GM21367 (cell line): Measurements from ENCODE around the gene ASB6.
"Not testable (repeated sequence)": the region's sequence is repeated elsewhere in the genome, so short reads cannot be mapped to it uniquely, and the experiment has no call there.

Experiments
- ATAC-seq: cut with Tn5 transposase; IDR thresholded peaks from one replicate; pipeline ENCODE4 v1.9.1; 2021; ENCODE audit not compliant: unreplicated experiment

ASB6 gene

DNA sequence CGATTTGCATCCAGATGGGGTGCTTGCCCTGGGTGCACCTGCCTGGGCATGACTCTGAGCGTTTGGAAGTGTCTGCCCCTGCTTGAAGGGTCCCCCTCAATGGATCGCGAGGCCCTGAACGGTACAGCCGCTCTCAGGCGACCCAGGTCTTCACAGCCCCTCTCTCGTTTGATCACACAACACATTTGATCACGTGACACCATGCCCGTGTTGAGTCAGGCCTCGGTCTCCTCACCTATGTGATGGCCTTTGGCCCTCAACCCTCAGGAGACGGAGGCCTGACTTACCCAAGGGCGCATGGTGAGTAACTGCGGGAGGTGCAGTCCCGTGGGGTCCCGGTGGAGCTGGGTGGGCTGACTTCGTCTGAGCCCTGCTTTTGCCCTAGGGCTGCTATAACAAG, 3.0 kb upstream of the ASB6 start:
- ATAC-seq, result no peak

DNA sequence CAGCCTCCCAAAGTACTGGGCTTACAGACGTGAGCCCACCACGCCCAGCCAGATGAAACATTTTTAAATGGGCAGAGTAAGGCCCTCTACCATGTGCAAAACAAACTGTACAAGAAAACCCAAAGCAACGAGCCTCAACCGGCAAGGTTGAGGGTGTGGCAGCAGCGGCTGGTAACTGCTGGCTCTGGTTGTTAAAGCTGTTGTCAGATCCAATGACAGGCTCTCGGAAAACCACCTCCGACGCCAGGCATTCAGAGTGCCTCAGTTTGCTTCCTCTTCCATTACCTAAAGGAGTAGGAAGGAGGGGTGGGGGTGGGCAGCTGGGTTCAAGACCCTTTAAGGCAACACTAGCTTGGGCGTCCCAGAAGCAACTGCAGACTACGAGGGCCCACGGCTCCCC, 2.4 kb upstream of the ASB6 start:
- ATAC-seq, result no peak

DNA sequence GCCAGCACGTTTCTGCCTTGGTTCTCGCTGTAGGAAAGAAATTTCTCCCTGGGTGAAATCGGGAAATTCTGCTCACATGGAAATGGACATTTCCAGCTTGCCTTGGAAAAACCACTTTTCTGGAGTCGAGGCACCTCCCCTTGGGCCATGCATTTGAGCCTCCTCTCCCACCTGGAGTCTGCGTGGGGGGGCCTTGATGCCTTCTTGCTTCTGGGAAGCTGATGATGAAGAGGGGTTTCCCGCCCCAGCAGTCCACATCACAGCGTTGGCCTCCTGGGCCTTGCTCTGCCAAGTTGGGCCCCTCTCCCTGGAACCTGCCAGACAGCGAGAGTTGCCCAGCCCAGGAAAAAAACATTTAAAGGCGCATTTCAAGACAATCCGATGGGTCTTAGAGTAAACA, 1.8 kb upstream of the ASB6 start:
- ATAC-seq, result no peak

DNA sequence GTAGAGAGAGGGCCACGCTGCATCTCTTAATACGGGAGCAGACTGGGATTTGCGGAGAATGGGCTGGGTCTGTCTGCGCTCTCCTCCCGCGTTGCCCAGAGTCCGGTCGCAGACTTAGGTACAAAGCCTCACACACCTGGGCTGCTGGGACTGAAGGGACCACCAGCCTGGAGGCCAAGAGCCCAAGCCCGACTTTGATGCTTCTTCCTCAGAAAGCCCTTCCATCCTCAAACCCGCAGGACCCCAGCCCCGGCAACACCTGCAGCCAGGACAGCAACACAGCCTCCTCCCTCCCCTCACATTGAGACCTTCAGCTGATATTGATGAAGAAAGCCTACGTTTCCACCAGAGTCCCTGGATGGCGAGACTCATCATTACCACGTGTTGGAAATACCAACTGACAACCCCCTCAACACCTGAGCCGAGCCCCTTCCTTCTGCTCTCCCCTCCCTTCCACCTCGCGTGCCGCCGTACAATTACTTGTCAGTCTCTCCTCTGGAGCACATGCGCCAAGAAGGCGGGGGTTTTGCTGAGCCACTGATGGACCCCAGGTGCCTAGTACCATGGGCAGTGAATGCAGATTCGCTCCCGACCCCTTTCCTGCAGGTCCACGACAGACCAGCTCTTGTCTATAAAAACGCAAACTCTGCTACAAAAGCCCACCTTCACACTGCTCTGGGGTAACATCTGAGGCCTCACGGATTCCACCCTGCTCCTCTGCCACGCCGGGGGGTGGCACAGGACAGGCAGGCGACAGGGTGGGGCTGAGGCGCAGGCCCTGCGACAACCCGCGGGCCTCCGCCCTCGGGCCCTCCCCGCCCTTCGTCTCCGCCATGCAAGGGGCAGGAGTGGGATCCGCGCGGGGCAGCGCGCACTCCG, 841 bp downstream of the ASB6 start:
- peak; percentile 6 for ATAC-seq

DNA sequence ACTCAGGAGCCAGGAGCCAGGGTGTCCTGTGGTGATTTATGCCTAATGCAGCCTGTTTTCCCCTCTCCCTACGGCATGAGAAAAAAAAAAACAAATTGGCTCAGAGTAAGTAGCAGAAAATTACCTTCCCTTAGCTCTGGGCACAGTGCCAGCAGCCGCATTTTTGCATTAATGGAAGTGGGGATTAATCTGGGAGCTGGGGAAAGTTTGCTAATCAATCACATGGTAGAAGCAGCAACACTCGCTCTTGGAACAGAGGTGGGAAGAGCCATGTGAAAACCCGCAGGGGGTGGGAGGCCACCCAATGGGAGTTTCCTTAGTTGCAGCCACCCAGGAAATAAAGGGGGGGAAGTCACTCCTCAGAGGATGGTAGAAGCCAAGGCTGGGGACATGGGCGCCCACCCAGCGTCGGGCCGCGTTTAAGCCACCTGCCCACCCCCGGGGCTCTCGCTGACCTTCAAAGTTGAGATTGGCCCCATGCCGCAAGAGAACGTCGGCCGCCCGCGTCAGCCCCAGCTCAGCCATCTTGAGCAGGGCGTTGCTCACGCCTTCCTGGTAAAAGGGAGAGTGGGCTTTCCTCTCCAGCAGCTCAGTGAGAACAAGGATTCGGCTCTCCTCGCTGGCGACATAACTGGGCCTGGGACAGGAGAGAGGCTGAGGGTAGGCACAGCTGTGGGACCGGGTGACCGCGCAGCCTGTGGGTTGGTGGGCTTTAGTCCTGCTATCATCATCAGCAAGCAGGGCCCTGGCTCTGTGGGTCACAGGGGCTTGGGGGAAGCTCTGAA, 1.7 kb downstream of the ASB6 start:
- ATAC-seq, result no peak

DNA sequence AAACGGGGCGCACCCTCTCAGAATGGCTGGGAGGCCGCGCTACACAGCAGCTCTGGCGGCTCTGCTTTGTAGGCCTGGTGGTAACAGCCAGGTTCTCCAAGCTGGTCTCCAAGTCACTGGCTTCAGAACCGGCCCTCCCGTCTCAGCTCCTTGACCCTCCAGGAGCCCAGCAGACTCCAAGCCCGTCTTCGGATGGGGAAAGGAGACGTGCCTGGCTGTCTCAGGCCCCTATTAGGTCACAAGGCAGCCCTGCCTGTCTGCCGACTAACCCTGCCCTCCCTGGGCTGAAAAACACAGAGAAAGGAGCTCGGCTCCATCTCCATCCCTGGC, 2.2 kb downstream of the ASB6 start:
- no peak for ATAC-seq

DNA sequence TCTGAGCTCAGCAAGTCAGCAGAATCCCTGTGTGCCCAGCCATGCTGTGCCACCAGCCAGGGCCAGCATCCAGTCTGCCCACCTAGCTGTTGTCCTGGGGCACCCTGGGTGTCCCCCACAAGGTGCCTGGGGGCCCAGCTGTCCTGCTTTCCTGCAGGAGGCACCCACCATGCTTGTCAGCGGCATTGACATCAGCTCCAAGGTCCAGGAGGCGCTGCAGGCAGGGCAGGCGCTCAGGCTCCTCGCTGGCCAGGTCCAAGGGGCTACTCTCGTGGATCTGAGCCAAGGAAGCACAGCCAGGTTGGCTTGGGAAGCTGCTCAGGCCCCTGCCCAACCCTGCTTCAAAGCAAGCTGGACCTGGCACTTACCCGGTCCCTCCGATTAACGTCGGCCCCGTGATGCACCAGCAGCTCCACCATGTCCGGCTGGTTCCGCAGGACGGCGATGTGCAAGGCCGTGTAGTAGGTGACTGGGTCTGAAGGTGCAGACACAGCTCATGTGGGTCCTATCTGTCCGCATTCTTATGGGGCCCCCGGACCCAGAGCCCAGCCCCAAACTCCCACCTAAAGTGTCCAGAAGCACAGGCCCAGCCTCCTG, 2.8 kb downstream of the ASB6 start:
- ATAC-seq, result no peak

DNA sequence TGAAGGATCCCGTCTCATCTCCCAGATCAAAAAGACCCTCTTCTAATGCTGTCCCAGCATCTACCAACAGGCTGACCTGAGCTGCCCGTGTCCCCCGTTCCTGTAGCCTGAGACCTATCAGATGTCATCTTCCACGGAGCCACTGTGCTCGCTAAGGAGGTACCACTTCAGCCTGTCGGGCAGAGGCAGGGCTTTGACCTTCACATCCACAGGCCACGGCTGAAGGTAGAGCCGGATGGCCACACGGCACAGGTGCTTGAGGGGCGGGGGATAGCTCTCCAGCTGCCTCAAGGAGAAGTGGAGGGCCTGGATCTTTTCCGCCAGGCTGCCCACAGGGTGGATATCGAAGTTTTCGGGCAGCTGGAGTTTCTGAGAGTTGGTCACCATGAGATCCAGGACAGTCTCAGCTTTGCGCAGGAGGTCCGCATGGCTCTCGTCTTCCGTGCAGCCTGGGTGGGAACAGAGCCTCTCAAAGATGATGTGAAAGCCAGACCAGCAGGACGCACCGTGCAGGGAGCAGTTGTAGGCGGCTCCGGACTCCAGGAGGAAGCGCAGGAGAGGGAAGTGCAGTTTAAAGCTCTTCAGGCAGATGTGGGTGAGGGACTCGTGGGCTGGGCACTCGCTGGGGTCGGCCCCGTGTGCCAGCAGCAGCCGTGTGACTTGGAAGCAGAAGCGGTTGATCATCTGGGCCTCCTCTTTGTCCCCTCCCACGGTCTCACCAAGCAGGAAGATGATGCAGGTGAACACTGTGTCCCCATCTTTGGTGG, 4.1 kb downstream of the ASB6 start:
- ATAC-seq, result no peak

DNA sequence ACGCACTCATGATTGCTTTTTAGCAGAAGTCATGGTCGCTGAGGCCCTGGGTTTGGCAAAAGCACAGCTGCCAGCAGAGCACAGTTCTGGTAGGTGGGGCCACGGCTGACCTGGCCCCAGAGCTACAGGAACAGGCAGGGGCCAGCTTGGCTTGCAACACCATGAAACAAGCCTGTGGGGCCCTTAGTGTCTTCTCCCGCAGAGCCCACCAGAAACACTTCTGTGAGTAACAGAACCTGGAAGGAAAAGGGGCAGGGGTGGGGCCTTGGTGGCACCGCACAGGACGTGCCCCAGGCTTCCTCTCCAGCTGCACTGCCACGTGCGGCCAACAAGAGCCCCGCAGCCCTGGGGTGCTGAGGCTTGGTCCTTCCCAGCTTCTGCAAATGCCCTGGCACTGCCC, 4.8 kb downstream of the ASB6 start:
- ATAC-seq, result no peak

DNA sequence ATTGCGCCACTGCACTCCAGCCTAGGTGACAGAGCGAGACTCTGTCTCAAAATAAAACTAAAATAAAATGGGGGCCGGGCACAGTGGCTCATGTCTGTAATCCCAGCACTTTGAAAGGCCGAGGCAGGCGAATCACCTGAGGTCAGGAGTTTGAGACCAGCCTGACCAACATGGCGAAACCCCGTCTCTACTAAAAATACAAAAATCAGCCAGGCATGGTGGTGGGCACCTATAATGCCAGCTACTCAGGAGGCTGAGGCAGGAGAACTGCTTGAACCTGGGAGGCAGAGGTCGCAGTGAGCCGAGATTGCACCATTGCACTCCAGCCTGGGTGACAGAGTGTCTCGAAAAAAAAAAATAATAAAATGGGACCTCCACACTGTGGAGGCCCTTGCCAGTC, 5.6 kb downstream of the ASB6 start:
- ATAC-seq, result not testable (repeated sequence)

DNA sequence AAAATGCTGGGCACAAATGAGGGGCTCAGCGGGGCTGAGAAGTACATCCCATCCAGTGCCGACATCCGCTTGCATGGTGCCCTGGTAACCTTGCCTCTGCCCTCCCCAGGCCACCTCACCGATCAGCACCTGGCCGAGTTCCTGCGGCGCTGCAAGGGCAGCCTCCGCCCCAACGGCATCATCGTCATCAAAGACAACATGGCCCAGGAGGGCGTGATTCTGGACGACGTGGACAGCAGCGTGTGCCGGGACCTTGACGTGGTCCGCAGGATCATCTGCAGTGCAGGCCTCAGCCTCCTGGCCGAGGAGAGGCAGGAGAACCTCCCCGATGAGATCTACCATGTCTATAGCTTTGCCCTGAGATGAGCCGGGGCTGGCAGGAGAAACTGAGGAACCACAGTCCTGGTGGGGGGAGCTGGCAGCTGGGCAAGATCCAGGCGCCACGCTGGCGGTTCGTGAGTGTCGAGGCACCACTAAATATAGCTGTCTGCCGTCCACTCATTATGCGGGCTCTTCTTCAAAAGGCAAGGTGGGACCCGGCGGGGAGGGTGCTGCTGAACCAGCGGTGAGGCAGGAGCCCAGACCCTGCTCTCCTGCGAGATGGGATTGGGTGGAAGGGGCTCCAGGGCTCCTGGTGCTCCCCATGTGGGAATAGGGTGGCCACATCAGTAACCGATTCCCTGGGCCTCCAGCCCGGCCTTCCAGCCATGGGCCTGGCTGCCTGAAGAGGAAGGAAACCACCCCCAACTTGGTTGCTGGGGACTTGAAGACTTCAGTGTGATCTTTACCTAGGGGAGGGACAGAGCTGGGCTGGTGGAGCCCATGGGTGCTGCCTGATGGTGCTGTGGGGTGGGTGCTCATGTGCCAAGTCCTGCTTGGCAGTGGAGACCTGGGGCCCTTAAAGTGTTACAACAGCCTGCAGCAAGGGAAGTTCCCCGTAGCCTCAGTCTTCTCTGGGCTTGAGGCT, 6.6 kb downstream of the ASB6 start:
- ATAC-seq, result no peak

DNA sequence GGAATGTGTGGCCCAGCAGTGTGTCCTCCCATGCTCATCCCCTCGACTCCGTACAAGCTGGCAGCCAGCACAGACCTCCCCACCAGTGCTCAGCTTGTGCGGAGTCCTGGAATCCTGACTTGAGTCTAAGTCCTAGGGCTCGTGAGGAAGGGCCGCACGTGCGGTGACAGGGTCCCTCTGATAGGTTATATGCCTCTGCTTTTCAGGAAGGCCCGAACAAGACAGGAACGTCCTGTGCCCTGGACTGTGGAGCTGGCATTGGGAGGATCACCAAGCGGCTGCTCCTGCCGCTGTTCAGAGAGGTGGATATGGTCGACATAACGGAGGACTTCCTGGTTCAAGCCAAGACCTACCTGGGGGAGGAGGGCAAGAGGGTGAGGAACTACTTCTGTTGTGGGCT, 8.1 kb downstream of the ASB6 start:
- no peak for ATAC-seq

DNA sequence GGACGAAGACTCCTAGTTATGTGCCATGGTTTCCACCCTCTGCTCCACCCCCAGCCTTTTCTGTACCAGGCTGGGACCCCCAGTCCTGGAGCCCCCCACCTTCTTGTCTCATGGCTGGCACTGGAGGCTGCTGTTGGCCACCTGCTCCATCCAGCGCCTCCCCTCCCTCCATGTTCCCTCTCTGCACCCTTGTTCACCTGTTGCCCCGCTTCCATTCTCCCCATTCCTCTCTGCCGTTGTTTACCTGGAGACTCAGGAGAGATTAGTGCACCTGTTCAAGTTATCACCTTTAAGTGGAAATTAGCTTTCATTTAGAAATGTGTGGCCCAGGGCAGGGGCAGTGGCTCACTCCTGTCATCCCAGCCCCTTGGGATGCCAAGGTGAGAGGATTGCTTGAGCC, 8.7 kb downstream of the ASB6 start:
- ATAC-seq, result no peak

DNA sequence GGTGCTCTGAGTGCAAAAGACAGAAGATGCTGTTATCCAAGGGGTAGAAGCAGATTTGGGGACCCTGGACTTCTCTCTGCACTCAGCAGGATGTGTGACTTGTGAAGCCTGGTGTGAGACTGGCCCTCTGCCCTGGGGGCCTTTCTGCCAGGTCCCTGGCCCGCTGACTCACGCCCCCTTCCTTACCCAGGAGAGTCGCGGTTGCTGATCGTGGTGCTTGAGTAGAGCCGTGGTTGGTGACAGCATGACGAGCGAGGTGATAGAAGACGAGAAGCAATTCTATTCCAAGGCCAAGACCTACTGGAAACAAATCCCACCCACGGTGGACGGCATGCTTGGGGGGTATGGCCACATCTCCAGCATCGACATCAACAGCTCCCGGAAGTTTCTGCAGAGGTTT, 9.5 kb downstream of the ASB6 start:
- no peak for ATAC-seq

DNA sequence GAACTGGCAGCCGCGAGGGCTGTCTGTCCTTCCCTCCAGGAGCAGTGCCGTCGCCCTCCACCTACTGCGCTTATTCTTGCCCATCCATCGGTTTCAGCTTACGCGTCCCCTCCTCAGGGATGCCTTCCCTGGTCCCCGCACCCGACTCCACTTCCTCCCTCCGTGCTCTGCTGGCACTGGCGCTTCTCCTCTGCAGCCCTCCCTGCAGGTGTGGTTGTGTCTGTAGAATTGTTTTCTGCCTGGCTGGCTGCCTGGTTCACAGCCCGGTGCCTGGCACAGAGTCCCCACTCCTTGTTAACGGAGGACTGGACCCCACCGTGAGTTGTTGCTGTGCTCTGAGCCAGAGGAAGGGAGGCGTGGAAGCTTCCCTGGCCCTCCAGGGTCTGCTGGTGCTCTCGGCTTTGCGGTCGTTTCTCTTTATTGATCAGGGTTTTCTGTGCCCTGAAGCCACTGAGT, 10.2 kb downstream of the ASB6 start:
- ATAC-seq, result no peak

DNA sequence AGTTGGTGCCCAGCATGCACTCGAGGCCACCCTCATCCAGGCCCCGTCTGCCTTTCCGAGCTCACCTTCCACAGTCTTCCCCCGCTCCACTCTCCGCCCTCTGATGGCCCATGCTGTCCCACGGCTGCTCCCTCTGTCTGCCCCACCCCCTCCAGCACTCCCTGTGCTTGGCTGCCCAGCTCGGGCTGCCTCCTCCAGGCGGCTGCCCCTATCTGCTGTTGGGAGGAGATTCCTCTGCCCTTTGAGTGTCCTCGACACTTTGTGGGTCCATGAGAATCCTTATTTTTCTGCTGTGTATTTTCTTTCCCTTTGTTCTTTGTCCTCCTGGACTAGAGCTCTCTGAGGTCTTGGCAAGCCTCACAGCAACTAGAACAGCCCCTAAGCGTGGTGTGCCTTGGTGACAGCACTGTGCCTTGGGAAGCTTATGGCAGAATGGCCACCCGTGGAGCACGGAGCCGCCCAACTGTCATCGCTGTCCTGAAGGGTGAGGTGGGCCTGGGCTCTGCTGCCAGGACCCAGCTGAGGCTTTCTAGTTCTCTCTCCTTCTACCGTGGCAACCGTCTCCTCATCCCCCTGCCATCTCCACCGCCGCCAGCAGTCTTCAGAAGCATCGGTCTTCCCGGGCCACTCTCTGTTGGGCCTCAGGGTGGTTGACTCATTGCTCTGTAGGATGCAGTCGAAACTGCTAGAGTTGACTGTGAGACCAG, 10.8 kb downstream of the ASB6 start:
- ATAC-seq, result no peak

DNA sequence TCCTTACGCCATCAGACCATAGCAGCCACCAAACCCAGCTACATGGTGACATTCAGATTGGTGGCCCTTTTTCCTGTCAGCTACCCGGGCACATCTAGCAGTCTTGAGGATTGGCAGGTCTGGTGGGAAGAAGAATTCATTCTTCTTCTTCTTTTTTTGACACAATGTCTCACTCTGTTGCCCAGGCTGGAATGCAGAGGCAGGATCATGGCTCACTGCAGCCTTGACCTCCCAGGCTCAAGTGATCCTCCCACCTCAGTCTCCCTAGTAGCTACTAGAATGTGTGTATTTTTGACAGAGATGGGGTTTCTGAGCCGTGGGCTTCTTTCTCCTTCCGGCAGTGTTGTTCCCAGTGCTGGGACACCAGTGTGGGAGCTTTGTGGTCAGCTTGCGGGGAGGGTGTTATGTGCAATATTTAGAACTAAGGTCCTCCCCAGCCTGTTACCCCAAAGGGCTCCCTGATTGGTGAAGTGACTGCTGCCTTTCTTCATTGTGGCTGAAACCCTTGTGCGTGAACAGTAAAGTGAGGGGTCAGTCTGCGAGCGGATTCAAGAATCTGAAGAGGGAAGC, 12.6 kb downstream of the ASB6 start:
- ATAC-seq, result no peak

DNA sequence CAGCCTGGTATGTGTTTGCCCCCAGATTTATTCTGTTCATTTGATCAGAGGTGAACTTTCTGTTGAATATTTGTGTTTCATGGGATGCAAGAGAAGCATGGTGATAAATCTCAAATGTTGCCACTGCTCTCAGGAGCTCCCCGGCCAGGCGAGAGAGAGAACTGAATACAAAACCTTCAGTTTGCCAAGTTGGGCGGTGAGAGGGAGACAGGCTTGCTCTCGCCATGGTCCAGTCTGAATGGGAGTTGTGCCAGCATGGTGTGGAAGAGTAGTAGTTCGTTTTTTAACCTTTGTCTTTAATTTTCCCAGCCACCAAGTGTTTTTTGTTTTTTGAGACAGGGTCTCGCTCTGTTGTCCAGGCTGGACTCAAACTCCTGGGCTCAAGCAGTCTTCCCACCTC, 13.2 kb downstream of the ASB6 start:
- no peak for ATAC-seq
